Measurements from ENCODE around the gene RSAD2.
"Not testable (repeated sequence)": the region's sequence is repeated elsewhere in the genome, so short reads cannot be mapped to it uniquely, and the experiment has no call there.

The RSAD2 gene

GRCh38 chr2:6864923-6865345 is 12.6 kb upstream of the RSAD2 start:
- DNase-seq: no peak

DNA sequence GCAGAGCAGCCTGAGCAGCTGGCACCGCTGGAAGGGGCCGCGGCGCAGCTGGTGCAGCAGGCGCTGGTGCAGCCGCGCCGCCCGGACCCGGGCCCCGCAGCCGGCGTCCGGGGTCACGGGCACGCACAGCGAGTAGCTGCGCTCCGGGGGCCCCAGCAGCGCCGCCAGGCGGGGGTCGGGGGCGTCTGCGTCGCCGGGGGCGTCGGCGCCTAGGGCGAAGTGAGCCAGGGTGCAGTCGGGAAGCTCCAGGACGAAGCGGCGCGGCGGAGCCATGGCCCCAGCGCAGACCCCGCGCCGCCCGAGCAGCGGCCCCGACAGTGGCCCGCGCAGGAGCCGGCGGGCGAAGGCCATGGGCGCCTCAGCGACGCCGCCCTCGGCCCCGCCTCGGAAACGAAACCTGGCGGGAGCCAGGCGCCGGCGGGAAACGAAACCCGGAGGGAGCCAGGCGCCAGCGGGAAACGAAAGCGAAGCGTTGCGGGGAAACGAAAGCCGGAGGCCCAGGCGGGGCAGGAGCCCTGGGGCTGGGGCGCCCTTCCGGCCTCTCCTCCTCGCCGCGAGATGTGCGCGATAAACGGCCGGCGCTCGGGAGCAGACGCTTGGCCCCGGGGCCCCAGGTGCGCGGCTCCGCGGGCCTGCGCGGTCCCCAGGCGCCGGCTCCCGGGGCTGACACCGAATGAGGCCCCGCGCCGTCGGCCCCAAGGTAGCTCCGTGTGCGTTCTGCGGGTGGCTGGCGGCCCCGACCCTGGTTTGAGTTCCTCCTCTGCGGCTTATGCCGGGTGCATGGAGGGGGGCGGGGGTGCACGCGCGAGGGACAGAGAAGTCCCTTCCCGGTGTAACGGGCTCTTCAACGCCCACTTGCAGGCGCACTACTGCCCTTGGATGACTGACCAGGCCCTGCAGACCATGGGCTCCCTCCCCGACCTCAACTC is 12.0 kb upstream of the RSAD2 start, which contains the start of gene CMPK2:
Gene CMPK2 (minus strand): TSS at position 562 of the 929 bp plus-strand sequence. CDS start 211 bp downstream, at position 351.
- peak; percentile 65 for DNase-seq

DNA sequence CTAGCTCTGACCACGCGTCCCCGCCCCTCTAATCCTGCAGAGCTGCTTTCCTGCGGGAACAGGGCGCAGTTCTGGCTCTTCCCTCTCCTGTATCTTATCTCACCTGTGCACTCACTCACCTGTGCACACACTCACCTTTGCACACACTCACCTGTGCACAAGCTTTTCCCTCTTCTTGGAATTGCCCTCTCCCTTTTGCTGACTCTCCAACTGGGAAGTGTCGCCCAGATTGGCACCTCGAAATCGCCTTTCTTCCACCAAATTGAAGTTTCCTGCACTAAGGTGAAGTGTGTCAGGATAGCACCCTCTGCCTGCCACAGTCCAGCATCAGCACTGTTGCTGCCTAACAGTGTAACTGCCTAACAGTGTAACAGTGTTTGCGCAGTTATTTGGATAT is 11.3 kb upstream of the RSAD2 start:
- DNase-seq: peak; percentile 58

DNA sequence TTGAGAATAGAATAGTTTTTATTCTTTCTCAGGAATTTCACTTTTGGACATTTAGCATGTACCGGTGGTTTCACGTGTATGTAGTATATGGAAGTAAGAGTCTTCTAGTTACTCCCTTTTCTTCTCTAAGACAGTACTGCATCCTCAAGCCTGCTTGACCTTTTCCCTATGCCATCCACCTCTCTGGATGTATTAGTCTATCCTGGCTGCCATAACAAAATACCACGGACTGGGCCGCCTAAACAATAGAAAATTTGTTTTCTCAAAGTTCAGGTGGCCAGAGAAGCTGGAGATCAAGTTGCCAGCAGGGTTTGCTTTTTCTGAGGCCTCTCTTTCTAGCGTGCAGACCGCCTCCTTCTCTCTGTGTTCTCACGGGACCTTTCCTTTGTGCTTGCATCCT is 10.6 kb upstream of the RSAD2 start:
- DNase-seq: no peak

DNA sequence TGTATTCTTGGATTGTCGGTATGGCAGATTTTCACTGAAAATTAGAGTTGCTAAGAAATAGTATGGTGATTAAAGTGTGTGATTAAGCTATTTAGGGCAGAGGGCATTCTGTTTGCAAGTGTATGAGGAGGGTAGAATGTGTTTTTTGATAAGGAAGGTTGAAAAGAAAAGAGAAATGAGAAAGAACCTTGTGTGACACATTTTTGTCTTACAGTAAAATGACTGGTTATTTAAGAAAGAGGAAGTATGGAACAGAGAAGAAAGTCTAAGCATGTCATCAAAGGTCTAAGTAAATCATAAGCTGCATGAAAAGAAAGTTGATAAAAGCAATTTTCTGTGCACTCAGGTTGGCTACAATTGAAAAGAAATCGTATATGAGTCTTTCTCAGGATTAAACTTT is 5.2 kb upstream of the RSAD2 start:
- DNase-seq: no peak

GRCh38 chr2:6874032-6874431 is 3.5 kb upstream of the RSAD2 start:
- DNase-seq: no peak

DNA sequence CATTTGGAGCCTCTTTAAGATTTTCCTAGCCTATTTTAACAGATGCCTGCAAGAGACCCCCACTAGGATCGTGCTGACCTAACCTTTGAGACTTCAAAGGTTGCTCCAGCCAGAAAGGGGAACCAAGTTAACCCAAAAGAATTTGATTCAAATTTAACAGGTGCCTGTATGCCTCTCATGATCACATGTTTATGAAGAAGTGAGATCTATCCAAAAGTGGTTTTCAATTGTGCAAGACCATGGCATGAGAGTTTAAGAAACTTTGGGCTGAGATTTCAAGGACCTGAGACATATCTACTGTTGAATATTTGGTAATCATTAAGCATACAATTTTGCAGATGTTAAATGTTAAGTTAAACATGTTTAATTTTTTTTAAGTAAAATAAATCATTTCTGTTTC is 1.3 kb upstream of the RSAD2 start:
- DNase-seq: no peak

DNA sequence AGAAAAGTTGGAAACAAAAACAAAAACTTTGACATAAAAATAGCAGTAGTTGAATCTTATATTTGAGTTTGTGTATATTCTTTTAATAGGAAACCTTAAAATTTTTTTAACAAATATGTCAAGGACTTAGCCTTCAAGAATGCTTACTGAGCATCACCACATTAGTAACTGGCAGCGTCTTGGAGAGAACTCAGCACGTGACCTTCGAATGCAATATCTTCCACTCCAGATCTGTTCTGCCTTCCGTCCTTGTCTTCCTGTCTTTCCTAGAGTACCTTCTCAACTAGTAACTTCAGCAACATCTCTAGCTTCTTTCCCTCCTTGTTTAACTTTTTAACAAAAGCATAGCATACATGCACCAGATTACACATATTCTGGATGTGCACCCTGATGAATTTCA is 972 bp downstream of the RSAD2 start:
- no peak for DNase-seq

DNA sequence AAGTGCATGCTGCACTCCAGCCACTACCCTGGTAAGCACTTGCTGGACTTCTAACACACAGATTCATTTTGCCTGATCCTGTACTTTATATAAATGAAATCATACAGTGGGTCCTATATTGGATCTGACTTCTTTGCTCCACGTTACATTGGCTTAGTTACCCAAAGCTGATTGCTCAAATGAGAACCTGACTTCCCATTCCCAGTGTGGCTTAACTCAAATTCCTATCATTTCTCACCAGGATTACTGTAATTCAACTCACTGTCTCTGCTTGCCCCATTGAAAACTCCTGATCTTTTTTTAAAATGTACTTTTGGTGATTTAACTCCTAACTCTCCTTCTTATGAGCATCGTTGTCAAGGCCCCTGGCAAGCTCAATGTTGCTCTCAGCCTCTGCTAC is 1.4 kb downstream of the RSAD2 start:
- no peak for DNase-seq

GRCh38 chr2:6880200-6880733 is 2.7 kb downstream of the RSAD2 start:
- no peak for DNase-seq

DNA sequence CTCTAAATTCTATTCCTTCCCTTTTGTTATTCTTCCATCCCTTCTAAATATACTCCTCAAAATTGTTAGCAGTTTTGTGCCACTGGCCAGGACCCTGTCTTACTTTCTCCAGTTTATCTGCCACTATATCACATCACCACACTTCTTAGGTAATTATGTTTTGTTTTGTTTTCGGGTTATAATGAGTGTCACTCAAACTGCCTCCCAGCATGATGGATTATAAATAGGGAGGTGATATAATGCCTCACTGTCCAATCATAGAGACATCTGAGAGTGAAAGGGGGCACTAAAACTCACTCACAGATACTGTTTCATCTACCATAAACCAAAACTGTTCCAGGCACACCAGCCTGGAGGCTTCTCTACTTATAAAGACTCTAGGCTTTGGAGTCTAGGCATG is 3.5 kb downstream of the RSAD2 start:
- peak; percentile 47 for DNase-seq

GRCh38 chr2:6881516-6881915 is 3.9 kb downstream of the RSAD2 start:
- DNase-seq: no peak

- peak; percentile 70 for DNase-seq
Observed at GRCh38 chr2:6883448-6884122, 6.0 kb downstream of the RSAD2 start.

GRCh38 chr2:6885551-6885950 is 8.0 kb downstream of the RSAD2 start:
- no peak for DNase-seq

- no peak for DNase-seq
Observed at GRCh38 chr2:6885968-6886367, 8.4 kb downstream of the RSAD2 start.

DNA sequence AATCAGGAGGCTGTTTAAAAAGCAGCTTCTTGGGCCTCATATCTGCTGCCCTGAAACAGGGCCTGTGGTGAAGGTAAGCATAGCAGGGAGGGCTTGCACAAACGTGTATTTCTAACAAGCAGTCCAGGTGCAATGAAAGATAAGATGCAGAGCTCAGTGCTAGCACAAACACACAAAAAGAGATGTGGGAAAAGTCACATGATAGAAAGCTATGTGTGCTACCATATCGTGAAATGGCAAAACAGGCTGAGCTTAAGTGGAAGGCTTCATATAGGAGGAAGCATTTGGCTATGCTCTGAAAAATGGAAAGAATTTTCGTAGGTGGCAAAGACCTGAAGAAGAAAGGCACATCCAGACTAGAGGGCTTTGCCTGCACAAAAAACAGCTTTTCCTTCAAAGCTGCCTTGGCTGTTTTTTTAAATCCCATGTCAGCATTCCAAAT is 10.2 kb downstream of the RSAD2 start:
- no peak for DNase-seq

DNA sequence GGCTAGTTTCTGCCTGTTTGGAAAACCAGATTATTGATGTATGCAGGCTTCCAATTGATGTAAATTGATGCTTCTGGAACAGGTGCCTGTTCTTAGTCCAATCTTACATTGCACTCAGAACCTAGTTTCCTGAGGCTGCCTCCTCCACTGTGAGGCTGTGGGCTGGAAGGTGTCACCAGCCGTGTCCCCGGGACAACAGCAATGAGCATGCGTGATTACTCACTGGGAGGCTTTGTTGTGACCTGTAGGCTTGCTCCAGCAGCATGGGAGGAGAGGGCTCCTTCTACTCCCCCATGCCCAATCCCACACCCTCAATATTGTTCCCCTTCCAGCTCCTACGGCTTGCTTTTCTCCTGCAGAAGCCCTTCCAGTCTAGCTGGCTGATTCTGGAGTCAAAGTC is 11.1 kb downstream of the RSAD2 start:
- no peak for DNase-seq

GRCh38 chr2:6893876-6894482 is 16.4 kb downstream of the RSAD2 start:
- no peak for DNase-seq

DNA sequence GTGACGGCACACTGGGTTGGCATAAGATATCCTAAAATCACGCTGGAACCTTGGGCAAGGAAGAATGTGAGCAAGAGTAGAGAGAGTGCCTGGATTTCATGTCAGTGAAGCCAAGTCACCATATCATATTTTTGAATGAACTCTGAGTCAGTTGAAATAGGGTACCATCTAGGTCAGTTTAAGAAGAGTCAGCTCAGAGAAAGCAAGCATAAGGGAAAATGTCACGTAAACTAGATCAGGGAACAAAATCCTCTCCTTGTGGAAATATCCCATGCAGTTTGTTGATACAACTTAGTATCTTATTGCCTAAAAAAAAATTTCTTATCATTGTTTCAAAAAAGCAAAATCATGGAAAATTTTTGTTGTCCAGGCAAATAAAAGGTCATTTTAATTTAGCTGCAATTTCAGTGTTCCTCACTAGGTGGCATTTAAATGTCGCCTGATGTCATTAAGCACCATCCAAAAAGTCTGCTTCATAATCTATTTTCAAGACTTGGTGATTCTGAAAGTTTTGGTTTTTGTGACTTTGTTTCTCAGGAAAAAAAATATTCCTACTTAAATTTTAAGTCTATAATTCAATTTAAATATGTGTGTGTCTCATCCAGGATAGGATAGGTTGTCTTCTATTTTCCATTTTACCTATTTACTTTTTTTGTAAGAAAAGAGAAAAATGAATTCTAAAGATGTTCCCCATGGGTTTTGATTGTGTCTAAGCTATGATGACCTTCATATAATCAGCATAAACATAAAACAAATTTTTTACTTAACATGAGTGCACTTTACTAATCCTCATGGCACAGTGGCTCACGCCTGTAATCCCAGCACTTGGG is 19.6 kb downstream of the RSAD2 start:
- peak; percentile 31 for DNase-seq

DNA sequence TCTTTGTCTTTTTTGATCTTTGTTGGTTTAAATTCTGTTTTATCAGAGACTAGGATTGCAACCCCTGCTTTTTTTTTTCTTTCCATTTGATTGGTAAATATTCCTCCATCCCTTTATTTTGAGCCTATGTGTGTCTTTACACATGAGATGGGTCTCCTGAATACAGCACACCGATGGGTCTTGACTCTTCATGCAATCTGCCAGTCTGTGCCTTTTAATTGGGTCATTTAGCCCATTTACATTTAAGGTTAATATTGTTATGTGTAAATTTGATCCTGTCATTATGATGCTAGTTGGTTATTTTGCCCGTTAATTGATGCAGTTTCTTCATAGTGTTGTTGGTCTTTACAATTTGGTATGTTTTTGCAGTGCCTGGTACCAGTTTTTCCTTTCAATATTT is 25.0 kb downstream of the RSAD2 start:
- not testable (repeated sequence) for DNase-seq

DNA sequence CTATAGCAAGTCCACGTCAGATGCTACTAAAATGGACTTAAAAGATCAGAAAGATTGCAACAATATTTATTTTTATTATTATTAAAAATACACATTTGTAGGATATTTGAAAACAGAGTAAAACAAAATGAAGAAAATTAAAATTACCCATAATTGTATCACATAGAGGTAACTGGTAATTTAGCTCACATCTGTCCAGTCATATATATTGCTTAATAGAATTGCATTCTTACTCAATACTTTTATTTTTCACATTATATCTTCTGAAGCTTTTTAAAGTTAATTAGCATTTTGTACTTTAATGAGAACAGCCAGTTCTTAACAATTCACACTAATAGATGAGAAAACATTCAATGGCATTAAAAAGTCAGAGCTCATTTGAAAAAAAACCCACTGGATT is 28.1 kb downstream of the RSAD2 start:
- no peak for DNase-seq

- no peak for DNase-seq
Observed at GRCh38 chr2:6906165-6906741, 28.7 kb downstream of the RSAD2 start.
